GM18951 (cell line): Measurements from ENCODE around the gene RSPO1.

Experiments used
- POLR2A ChIP-seq: IDR thresholded peaks from 4 replicates; pipeline ENCODE4 v1.6.1; 2011; ENCODE audit warnings: mild to moderate bottlenecking; ENCODE audit not compliant: insufficient read length, insufficient read depth; ENCODE audit errors: extremely low read depth
- in situ Hi-C: fragments of 300-500 bp; cut with MboI; formaldehyde crosslinking; loops from one replicate; pipeline ENCODE4 v1.12.0; 2022; ENCODE audit warnings: low sequenced_read_pairs, mixed read lengths, inconsistent platforms; ENCODE audit not compliant: unreplicated experiment

The RSPO1 gene

GRCh38 chr1:37601441-37601840 is 33.3 kb downstream of the RSPO1 start:
- in situ Hi-C loops, result no loop called here
- no peak for TF ChIP-seq POLR2A

- in situ Hi-C loops, result loop anchor here (25.0 kb wide), 1 partner anchor 387 kb away; the partner anchor contains the start of gene SF3A3
- no peak for TF ChIP-seq POLR2A
Observed at GRCh38 chr1:37599940-37600339, 34.8 kb downstream of the RSPO1 start.

GRCh38 chr1:37596182-37596667 is 38.5 kb downstream of the RSPO1 start:
- in situ Hi-C loops, result loop anchor here (25.0 kb wide), 1 partner anchor 391 kb away; the partner anchor contains the start of gene SF3A3

DNA sequence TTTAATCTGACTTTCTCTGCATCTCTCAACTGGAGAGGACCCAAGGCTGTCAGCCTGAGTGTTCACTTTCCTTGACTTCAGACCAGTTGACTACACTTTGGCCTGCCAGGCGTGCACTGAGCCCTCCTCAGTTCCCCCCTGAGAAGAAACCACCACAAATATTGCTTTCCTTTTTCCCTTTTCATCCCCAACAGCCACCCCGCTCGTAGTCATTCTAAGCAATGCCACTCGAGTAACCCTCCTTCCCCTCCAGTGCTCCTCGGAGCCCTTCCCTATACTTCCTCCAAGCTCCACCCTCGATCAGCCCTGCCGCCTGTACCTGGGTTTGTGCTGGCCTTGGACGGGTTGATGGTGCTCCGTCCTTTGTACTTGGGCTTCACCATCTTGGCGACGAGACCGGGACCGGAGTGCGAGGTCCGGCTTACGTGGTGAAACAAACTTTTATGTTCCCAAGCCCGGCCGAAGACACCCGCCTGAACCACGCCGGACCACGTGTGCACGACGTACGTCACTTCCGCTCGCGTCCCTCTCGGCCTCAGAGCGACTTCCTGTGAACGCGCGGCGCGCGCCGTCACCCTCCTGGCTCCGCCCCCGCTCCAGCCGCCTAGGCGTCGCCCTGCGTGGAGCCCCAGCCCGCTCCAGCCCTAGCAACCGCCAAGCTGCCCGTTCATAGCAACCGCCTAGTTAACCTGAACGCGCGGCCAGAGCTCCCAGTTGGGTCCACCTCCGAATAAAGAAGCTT is 39.1 kb downstream of the RSPO1 start, which contains the start of gene GNL2:
Gene GNL2, minus strand, starts transcription at position 498 of the 742 bp plus-strand sequence. Its CDS starts 115 bp downstream, at position 383.
- in situ Hi-C loops, result loop anchor here (25.0 kb wide), 1 partner anchor 392 kb away; the partner anchor contains the start of gene SF3A3

More at GRCh38 chr1:37596182-37596667, 38.5 kb downstream of the RSPO1 start:
- TF ChIP-seq POLR2A, result no peak

DNA sequence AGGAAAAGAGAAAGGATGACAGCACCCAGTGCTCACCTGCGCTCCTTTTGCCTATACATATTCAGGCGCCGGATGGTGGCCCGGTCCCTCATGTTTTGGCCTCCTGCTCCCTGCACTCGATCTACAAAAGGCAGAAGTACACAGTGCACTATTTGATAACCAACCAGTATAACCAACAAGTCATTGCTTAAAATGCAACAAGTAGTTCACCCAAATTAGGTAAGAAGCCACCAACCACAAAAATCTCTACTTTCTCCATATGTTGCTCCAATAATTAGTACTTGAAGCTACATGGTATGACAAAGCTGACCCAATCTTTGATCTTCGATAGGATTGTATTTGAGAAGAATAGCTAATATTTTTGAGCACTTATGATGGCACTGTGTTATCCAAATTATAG is 41.0 kb downstream of the RSPO1 start:
- no peak for TF ChIP-seq POLR2A
- in situ Hi-C loops, result loop anchor here (25.0 kb wide), 1 partner anchor 394 kb away; the partner anchor contains the start of gene SF3A3

More for the DNA sequence above, 39.1 kb downstream of the RSPO1 start, which contains the start of gene GNL2:
- TF ChIP-seq POLR2A, result peak; percentile 91

- in situ Hi-C loops, result loop anchor here (10.0 to 25.0 kb wide), 2 partner anchors 266 to 398 kb away; partner anchors contain the start of genes MTF1 and SF3A3
Observed at GRCh38 chr1:37588939-37589338, 45.8 kb downstream of the RSPO1 start.

GRCh38 chr1:37584544-37584943 is 50.1 kb downstream of the RSPO1 start:
- in situ Hi-C loops, result loop anchor here (10.0 to 25.0 kb wide), 2 partner anchors 270 to 403 kb away; partner anchors contain the start of genes MTF1 and SF3A3

More at GRCh38 chr1:37588939-37589338, 45.8 kb downstream of the RSPO1 start:
- no peak for TF ChIP-seq POLR2A

- in situ Hi-C loops, result loop anchor here (25.0 kb wide), 1 partner anchor 412 kb away; the partner anchor contains the start of gene SF3A3
- no peak for TF ChIP-seq POLR2A
Observed at GRCh38 chr1:37575692-37576091, 59.0 kb downstream of the RSPO1 start.

DNA sequence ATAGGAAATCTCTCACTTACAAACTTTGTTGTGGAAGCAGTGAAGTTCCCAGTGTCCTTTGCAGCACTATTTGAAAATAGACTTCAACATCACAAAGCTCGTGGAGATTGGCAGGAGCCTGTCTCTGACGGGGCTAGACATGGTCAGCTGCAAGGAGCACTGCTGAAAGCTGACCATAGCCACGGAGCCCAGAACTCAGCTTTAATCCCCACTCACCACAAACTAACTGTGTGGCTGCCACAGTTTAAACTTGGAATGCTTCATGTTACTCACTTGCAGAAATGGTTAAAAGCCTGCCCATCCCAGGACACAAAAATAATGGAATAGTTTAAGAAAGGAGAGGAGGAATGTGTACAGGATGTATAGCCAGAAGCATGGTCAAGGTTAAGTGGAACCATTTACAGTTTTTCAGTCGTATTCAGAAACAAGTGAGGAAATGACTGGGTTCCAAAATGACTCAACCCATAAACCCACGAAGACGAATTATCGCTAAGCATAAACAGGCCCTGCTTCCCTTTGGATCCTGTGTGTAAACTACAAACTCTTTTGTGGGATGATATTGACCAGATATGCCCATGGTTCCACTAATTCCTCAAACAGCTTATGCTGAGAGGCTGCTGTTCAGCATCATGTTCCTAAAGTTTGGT is 59.7 kb downstream of the RSPO1 start:
- no peak for TF ChIP-seq POLR2A
- in situ Hi-C loops, result loop anchor here (25.0 kb wide), 1 partner anchor 412 kb away; the partner anchor contains the start of gene SF3A3

DNA sequence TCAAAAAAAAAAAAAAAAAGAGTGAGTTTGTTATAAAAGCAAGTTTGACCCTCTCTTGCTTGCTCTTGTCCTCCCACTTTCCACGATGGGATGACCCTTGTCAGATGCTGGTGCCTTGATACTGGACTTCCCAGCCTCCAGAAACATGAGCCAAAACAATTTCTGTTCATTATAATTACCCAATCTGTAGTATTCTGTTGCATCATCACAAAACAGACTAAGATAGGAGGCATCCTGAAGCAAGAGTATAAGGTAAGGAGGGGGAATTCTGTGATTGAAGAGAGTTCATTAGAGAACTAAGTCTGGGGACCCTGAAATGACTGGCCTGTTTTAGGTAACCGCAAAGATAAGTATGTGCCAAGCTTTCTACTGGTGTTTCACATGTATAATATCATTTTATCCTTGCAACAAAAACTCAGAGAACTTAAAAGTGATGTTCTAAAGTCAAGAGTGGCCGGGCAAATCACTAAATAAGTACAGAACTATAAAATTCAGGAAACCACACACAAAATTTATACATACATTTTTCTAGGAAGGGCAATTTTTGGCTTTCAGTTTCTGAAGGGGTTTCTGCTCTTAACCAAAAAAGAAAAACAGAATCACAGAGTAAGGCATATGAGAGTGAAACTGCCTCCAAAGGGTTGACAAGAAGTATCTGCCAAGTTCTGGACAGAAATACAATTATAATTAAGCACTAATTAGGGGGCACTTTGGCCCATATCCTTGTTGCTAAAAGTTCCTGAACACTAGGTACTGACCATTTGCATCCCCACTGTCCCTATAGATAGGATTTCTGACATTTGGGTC is 64.0 kb downstream of the RSPO1 start:
- in situ Hi-C loops, result no loop called here
- TF ChIP-seq POLR2A, result no peak

DNA sequence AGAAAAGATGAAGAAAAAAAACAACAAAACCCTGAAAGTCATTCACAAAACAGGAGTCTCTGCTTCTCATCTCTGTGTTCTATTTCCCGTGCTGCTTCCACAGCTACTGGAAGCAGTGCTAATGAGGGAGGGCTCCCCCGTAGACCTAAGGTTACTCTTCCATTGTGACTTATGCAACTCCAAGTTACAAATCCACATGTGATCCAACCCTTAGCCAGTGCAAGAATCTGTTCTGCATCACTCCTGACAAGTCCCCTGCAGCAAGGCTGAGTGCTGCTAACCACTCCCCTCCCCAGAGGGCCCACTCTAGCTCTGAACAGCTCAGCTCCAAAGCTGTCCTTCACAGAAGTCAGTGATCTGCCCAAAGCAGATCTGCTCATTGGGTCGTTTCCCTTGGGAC is 67.7 kb downstream of the RSPO1 start:
- TF ChIP-seq POLR2A, result no peak

DNA sequence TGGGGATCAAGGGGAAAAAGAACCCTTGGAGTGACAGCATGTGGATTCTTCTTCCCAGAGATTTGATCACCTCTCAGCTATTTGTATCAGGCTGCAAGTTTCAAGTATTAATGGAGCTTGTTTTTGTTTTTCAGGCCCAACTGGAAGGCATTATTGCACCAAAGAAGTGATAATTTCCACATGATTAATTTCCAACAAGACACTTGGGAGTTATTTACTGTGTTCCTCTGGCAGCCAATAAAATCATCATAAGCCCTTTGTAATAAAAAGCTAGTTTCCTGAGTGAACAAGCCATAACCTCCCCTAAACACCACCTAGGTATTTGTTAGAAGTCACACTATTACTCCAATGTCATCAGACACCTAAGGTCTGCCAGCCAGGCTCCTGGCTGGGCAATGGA is 69.8 kb downstream of the RSPO1 start:
- in situ Hi-C loops, result no loop called here
- no peak for TF ChIP-seq POLR2A

More for the DNA sequence above, 67.7 kb downstream of the RSPO1 start:
- in situ Hi-C loops, result no loop called here
